Activated CD4-positive, alpha-beta T cell treated with anti-CD3 and anti-CD28 coated beads for 36 hours (primary cell): Measurements from ENCODE around the gene GALNT7. TPM values are rescaled to one million over a fixed set of nuclear protein-coding genes. Genes with fewer than 3 reads are reported as not detected.
"Not testable (repeated sequence)": the region's sequence is repeated elsewhere in the genome, so short reads cannot be mapped to it uniquely, and the experiment has no call there.

Experiments
- ATAC-seq: fragments of 200-7000 bp; cut with Tn5 transposase; one replicate; pipeline ENCODE4 v1.10.0; 2021; ENCODE audit warnings: mild to moderate bottlenecking, moderate library complexity
- CTCF ChIA-PET: fragments of 350-600 bp; sonication (Branson Sonifier 250); formaldehyde crosslinking; loops from one replicate; lab custom pipeline; 2021; ENCODE audit warnings: antibody characterized with exemption; lab: Charles Lee
- POLR2A ChIA-PET: fragments of 350-600 bp; sonication (Branson Sonifier 250); formaldehyde crosslinking; loops from one replicate; lab custom pipeline; 2021; ENCODE audit warnings: antibody characterized with exemption, inconsistent platforms; lab: Charles Lee
- DNase-seq: peaks from one replicate; pipeline ENCODE4 v3.0.0-alpha.2; 2020
- H3K27ac Mint-ChIP-seq: one replicate; pipeline ENCODE4 v1.8.0; 2021; ENCODE audit warnings: mixed read lengths
- H3K27me3 Mint-ChIP-seq: one replicate; pipeline ENCODE4 v1.8.0; 2021; ENCODE audit warnings: mixed read lengths
- H3K36me3 Mint-ChIP-seq: one replicate; pipeline ENCODE4 v1.8.0; 2021; ENCODE audit warnings: low read depth, mixed read lengths
- H3K4me1 Mint-ChIP-seq: one replicate; pipeline ENCODE4 v1.8.0; 2021; ENCODE audit warnings: mixed read lengths
- H3K4me3 Mint-ChIP-seq: one replicate; pipeline ENCODE4 v1.8.0; 2021; ENCODE audit warnings: mild to moderate bottlenecking, moderate library complexity, mixed read lengths
- H3K9me3 Mint-ChIP-seq: one replicate; pipeline ENCODE4 v1.8.0; 2021; ENCODE audit warnings: low read depth, mixed read lengths
- intact Hi-C, 2 experiments: fragments of 100-400 bp; cut with DNase I in 1 of 2; cut with micrococcal nuclease in 1 of 2; formaldehyde crosslinking; loops; one replicate each; pipeline versions ENCODE4 v1.14.2 to v1.15.1; 2022 to 2024; cut with DNase I, micrococcal nuclease
- total RNA-seq, 2 experiments: library from RNA; stranded (reverse); gene quantifications; one replicate each; pipeline ENCODE4 v1.2.3, GENCODE V29; 2021

The GALNT7 gene
- total RNA-seq, 2 experiments from 2014 or later, result 11.4 to 15.1 TPM

- H3K9me3 Mint-ChIP-seq, result no peaks in the 10 kb centered on the region
- ChIA-PET POLR2A (no interaction called here), CTCF (no interaction called here)
- H3K36me3 Mint-ChIP-seq, result no peaks in the 10 kb centered on the region
- no peaks in the 10 kb centered on the region for H3K27me3 Mint-ChIP-seq
- no peak overlapping the region for H3K27ac Mint-ChIP-seq
- no peak for DNase-seq
- no peak overlapping the region for H3K4me3 Mint-ChIP-seq
- no peak for ATAC-seq
- intact Hi-C loops, result no loop called here
- H3K4me1 Mint-ChIP-seq, result peaks cover 37% of the 10 kb centered on the region
Measured at GRCh38 chr4:173178144-173178543, 9.5 kb downstream of the GALNT7 start.

GRCh38 chr4:173181848-173182247 is 13.2 kb downstream of the GALNT7 start:
- Mint-ChIP-seq H3K4me3 (no peak overlapping the region), H3K27me3 (no peaks in the 10 kb centered on the region), H3K4me1 (peaks cover 34% of the 10 kb centered on the region), H3K36me3 (peaks cover 2% of the 10 kb centered on the region), H3K27ac (no peak overlapping the region), H3K9me3 (no peaks in the 10 kb centered on the region)
- ChIA-PET CTCF (interaction anchor here (1.5 to 2.1 kb wide), 3 partner anchors 9 to 168 kb away, joined by 3 to 4 read pairs (median 4); no protein-coding TSS in a partner anchor), POLR2A (interaction anchor here (0.6 kb wide), 1 partner anchor 11 kb away, joined by 3 read pairs; no protein-coding TSS in a partner anchor)
- DNase-seq (no peak), ATAC-seq (peak; percentile 77)
- intact Hi-C loops, result no loop called here

DNA sequence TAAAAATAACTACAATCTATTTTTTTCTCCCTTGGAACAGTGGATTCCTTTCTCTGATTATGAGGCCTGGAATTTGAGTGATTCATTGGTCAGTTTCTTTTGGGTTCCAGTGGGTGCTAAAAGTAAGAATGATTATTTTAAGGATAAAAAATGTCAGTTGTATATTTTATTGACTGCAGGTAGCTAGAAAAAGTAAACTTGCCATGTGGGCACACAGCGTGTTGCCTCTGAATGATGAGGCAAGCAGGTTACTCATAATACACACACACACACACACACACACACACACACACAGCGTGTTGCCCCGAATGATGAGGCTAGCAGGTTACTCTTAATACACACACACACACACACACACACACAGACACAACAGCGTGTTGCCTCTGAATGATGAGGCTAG is 13.8 kb downstream of the GALNT7 start:
- ChIA-PET CTCF (interaction anchor here (0.6 to 2.1 kb wide), 2 partner anchors 8 to 119 kb away, joined by 3 to 4 read pairs; no protein-coding TSS in a partner anchor), POLR2A (interaction anchor here (0.6 kb wide), 1 partner anchor 10 kb away, joined by 3 read pairs; no protein-coding TSS in a partner anchor)
- Mint-ChIP-seq H3K27ac (no peak overlapping the region), H3K4me1 (peaks cover 31% of the 10 kb centered on the region), H3K27me3 (no peaks in the 10 kb centered on the region), H3K4me3 (no peak overlapping the region), H3K9me3 (no peaks in the 10 kb centered on the region), H3K36me3 (peaks cover 2% of the 10 kb centered on the region)
- intact Hi-C loops, result no loop called here
- ATAC-seq (peak; percentile 32), DNase-seq (peak; percentile 29)

- intact Hi-C loops, H3K4me3 Mint-ChIP-seq, H3K9me3 Mint-ChIP-seq, DNase-seq, CTCF ChIA-PET, H3K27me3 Mint-ChIP-seq, H3K27ac Mint-ChIP-seq, H3K36me3 Mint-ChIP-seq, POLR2A ChIA-PET, ATAC-seq: not testable (repeated sequence)
- H3K4me1 Mint-ChIP-seq, result peaks cover 32% of the 10 kb centered on the region
Measured at GRCh38 chr4:173183659-173184247, 15.1 kb downstream of the GALNT7 start.

GRCh38 chr4:173185847-173186510 is 17.4 kb downstream of the GALNT7 start:
- H3K4me3 Mint-ChIP-seq, result no peak overlapping the region
- H3K27ac Mint-ChIP-seq, result peak overlapping the region; percentile 20

GRCh38 chr4:173187732-173188131 is 19.1 kb downstream of the GALNT7 start:
- CTCF ChIA-PET, result no interaction called here
- peaks cover 50% of the 10 kb centered on the region for H3K4me1 Mint-ChIP-seq
- peaks cover 2% of the 10 kb centered on the region for H3K36me3 Mint-ChIP-seq
- DNase-seq, result no peak
- no peak overlapping the region for H3K27ac Mint-ChIP-seq
- H3K9me3 Mint-ChIP-seq, result no peaks in the 10 kb centered on the region
- intact Hi-C loops, result no loop called here
- POLR2A ChIA-PET, result no interaction called here
- no peaks in the 10 kb centered on the region for H3K27me3 Mint-ChIP-seq
- H3K4me3 Mint-ChIP-seq, result no peak overlapping the region
- ATAC-seq, result no peak

More at GRCh38 chr4:173185847-173186510, 17.4 kb downstream of the GALNT7 start:
- H3K27me3 Mint-ChIP-seq, result no peaks in the 10 kb centered on the region
- ATAC-seq (no peak), DNase-seq (no peak)
- CTCF ChIA-PET, result interaction anchor here (0.6 to 1.6 kb wide), 6 partner anchors 19 to 172 kb away, joined by 3 to 4 read pairs (median 3); no protein-coding TSS in a partner anchor
- intact Hi-C loops, result no loop called here
- H3K9me3 Mint-ChIP-seq, result no peaks in the 10 kb centered on the region
- POLR2A ChIA-PET, result interaction anchor here (0.6 to 0.8 kb wide), 2 partner anchors 57 to 246 kb away, joined by 3 to 7 read pairs; no protein-coding TSS in a partner anchor
- H3K4me1 Mint-ChIP-seq, result peaks cover 45% of the 10 kb centered on the region
- H3K36me3 Mint-ChIP-seq, result peaks cover 2% of the 10 kb centered on the region

DNA sequence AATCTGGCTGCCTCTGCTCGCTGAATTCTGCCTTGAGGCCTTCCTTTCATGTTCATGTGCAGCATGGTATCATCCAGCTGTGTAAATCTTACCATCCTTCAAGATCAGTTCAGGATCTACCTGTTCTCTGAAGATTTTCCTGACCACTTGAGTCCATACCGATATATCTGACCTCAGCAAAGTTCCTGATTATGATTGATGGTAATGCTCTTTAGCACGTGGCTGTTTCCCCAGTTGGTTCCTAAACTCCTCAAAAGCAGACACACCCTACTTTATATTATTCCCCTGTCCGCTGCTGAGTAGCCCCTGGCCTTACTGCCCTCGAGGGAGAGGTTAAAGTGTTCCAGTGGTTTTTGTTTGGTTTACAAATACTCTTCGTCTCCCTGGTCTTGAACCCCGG is 20.0 kb downstream of the GALNT7 start:
- CTCF ChIA-PET, result no interaction called here
- H3K27me3 Mint-ChIP-seq, result no peaks in the 10 kb centered on the region
- DNase-seq, result no peak
- no peak overlapping the region for H3K27ac Mint-ChIP-seq
- H3K9me3 Mint-ChIP-seq, result no peaks in the 10 kb centered on the region
- H3K4me3 Mint-ChIP-seq, result no peak overlapping the region
- no peak for ATAC-seq
- intact Hi-C loops, result no loop called here
- H3K4me1 Mint-ChIP-seq, result peaks cover 49% of the 10 kb centered on the region
- POLR2A ChIA-PET, result no interaction called here
- peaks cover 2% of the 10 kb centered on the region for H3K36me3 Mint-ChIP-seq

- Mint-ChIP-seq H3K4me1 (peaks cover 50% of the 10 kb centered on the region), H3K4me3 (no peak overlapping the region), H3K9me3 (no peaks in the 10 kb centered on the region), H3K36me3 (no peaks in the 10 kb centered on the region), H3K27me3 (no peaks in the 10 kb centered on the region), H3K27ac (no peak overlapping the region)
- ChIA-PET CTCF (no interaction called here), POLR2A (no interaction called here)
- DNase-seq (no peak), ATAC-seq (no peak)
- intact Hi-C loops, result no loop called here
Measured at GRCh38 chr4:173189117-173189693, 20.6 kb downstream of the GALNT7 start.

GRCh38 chr4:173191623-173192041 is 23.0 kb downstream of the GALNT7 start:
- no peaks in the 10 kb centered on the region for H3K27me3 Mint-ChIP-seq
- H3K4me1 Mint-ChIP-seq, result peaks cover 43% of the 10 kb centered on the region
- no peaks in the 10 kb centered on the region for H3K9me3 Mint-ChIP-seq
- no peak overlapping the region for H3K4me3 Mint-ChIP-seq
- intact Hi-C loops, result loop anchor here (2.0 to 5.0 kb wide), 2 partner anchors 23 to 61 kb away; partner anchors contain the start of gene GALNT7 (in 1 of the 2)
- ATAC-seq (peak; percentile 84), DNase-seq (no peak)
- H3K27ac Mint-ChIP-seq, result peak overlapping the region; percentile 48
- no peaks in the 10 kb centered on the region for H3K36me3 Mint-ChIP-seq
- CTCF ChIA-PET, result no interaction called here
- POLR2A ChIA-PET, result no interaction called here

DNA sequence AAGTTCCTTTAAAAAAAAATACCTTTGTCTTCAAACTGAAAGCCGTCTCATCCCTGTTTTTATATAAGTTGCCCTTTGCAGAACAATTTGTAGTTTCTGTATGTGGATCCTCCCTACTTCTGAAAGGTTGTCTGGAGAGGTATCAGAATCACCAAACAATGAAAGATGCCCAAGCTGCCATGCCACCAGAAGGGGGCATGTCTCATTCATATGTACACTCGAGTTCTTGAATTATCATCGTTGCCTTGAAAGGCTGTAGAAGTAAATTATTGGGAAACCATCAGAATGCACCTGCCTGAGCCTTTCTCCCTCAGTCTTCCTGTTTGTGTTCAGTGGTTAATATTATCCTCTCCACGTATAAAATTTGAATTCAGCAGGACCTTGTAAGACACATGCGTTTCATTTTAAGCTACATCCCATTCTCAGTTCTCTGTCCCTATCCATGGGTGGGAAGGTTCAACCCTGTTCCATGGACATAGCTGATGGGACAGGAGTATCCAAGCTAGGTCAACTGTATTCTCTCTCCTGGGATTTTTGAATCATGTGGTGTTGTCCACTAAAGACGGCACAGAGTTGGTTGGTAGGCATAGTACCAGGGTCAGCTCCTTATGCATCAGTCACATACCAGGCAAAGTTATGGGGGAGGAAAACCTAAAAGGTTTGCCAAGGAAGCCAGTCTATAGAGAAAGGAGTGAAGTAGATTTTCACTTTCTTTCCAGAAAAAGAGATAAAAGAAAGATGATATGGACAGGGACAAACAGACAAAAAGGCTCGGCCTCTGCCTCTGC is 24.0 kb downstream of the GALNT7 start:
- DNase-seq, result peak; percentile 12
- Mint-ChIP-seq H3K4me1 (peaks cover 43% of the 10 kb centered on the region), H3K4me3 (no peak overlapping the region), H3K9me3 (no peaks in the 10 kb centered on the region), H3K36me3 (no peaks in the 10 kb centered on the region), H3K27ac (no peak overlapping the region), H3K27me3 (no peaks in the 10 kb centered on the region)
- ChIA-PET POLR2A (interaction anchor here (0.5 kb wide), 1 partner anchor 10 kb away, joined by 3 read pairs; no protein-coding TSS in a partner anchor), CTCF (interaction anchor here (0.5 to 1.2 kb wide), 6 partner anchors 24 to 118 kb away, joined by 3 to 5 read pairs (median 4); partner anchors contain the start of gene GALNT7)
- intact Hi-C loops, result loop anchor here (5.0 kb wide), 1 partner anchor 60 kb away; no protein-coding TSS in a partner anchor
- peak; percentile 28 for ATAC-seq

- Mint-ChIP-seq H3K36me3 (no peaks in the 10 kb centered on the region), H3K27ac (no peak overlapping the region), H3K4me1 (peaks cover 38% of the 10 kb centered on the region), H3K4me3 (no peak overlapping the region), H3K27me3 (no peaks in the 10 kb centered on the region), H3K9me3 (no peaks in the 10 kb centered on the region)
- POLR2A ChIA-PET, result no interaction called here
- no peak for DNase-seq
- CTCF ChIA-PET, result no interaction called here
- intact Hi-C loops, result loop anchor here (5.0 kb wide), 1 partner anchor 58 kb away; no protein-coding TSS in a partner anchor
- no peak for ATAC-seq
Measured at GRCh38 chr4:173194157-173194556, 25.5 kb downstream of the GALNT7 start.
